GM21381 (cell line): ENCODE results near the gene NKX2-4.

Experiments used
- ATAC-seq: cut with Tn5 transposase; IDR thresholded peaks from one replicate; pipeline ENCODE4 v1.9.1; 2021; ENCODE audit warnings: mild to moderate bottlenecking, moderate library complexity; ENCODE audit not compliant: unreplicated experiment

The NKX2-4 gene

GRCh38 chr20:21364413-21364812 is 32.9 kb downstream of the NKX2-4 start:
- ATAC-seq: no peak

GRCh38 chr20:21361266-21361665 is 36.1 kb downstream of the NKX2-4 start:
- no peak for ATAC-seq

- no peak for ATAC-seq
Measured at GRCh38 chr20:21360705-21361104, 36.6 kb downstream of the NKX2-4 start.

- ATAC-seq: no peak
Measured at GRCh38 chr20:21358737-21359136, 38.6 kb downstream of the NKX2-4 start.

GRCh38 chr20:21357844-21358243 is 39.5 kb downstream of the NKX2-4 start:
- ATAC-seq: no peak

- ATAC-seq: no peak
Measured at GRCh38 chr20:21356386-21356785, 40.9 kb downstream of the NKX2-4 start.

- ATAC-seq: no peak
Measured at GRCh38 chr20:21355981-21356380, 41.3 kb downstream of the NKX2-4 start.

- ATAC-seq: no peak
Measured at GRCh38 chr20:21353236-21353635, 44.1 kb downstream of the NKX2-4 start.

GRCh38 chr20:21352703-21353102 is 44.6 kb downstream of the NKX2-4 start:
- ATAC-seq: no peak
